Esophagus muscularis mucosa (tissue), 4 donors: ENCODE results near the gene RNF34. TPM values are rescaled to one million over a fixed set of nuclear protein-coding genes. Genes with fewer than 3 reads are reported as not detected.

Experiments
- DNase-seq: peaks from one replicate; pipeline ENCODE4 v3.0.0-alpha.2; 2017; ENCODE audit errors: extremely low spot score
- H3K27ac ChIP-seq, 4 donors: fragments of 200-600 bp; sonication (generic); replicated peaks in 1 of 4; 1 replicate in 3 of 4; 2 replicates in 1 of 4; pipeline ENCODE4 v1.5.1; 2016 to 2019; ENCODE audit warnings: mild to moderate bottlenecking in 1 of 4
- H3K27me3 ChIP-seq, 4 donors: fragments of 200-600 bp; sonication (generic); one replicate each; pipeline versions ENCODE4 v1.5.1 to v1.6.0; 2016 to 2019
- H3K36me3 ChIP-seq, 4 donors: fragments of 200-600 bp; sonication (generic); one replicate each; pipeline ENCODE4 v1.5.1; 2016 to 2019
- H3K4me1 ChIP-seq, 4 donors: fragments of 200-600 bp; sonication (generic); one replicate each; pipeline ENCODE4 v1.5.1; 2016 to 2019
- H3K4me3 ChIP-seq, 4 donors: fragments of 200-600 bp; sonication (generic); 1 replicate in 2 of 4; 2 replicates in 2 of 4; pipeline ENCODE4 v1.5.1; 2016 to 2019; ENCODE audit warnings: mild to moderate bottlenecking in 4 of 4, moderate library complexity in 1 of 4
- H3K9me3 ChIP-seq, 4 donors: fragments of 200-600 bp; sonication (generic); 1 replicate in 3 of 4; 2 replicates in 1 of 4; pipeline ENCODE4 v1.5.1; 2016 to 2019
- CTCF ChIP-seq, 3 experiments: fragments of 200-600 bp in 2 of 3; fragments of 450-650 bp in 1 of 3; sonication (generic) in 2 of 3; IDR thresholded peaks; one replicate each; pipeline ENCODE4 v1.5.1; 2017 to 2019; ENCODE audit warnings: antibody characterized with exemption in 3 of 3, mild to moderate bottlenecking in 2 of 3, moderate library complexity in 1 of 3
- EP300 ChIP-seq: sonication (generic); formaldehyde crosslinking; IDR thresholded peaks from one replicate; pipeline ENCODE4 v1.6.1; 2017; ENCODE audit warnings: antibody characterized with exemption
- POLR2A ChIP-seq: fragments of 450-650 bp; IDR thresholded peaks from one replicate; pipeline ENCODE4 v1.6.1; 2017; ENCODE audit warnings: antibody characterized with exemption, moderate library complexity, mild to moderate bottlenecking, low read depth
- POLR2AphosphoS5 ChIP-seq, 2 donors: sonication (generic); formaldehyde crosslinking; IDR thresholded peaks; one replicate each; pipeline ENCODE4 v1.6.1; 2017; ENCODE audit warnings: antibody characterized with exemption in 2 of 2
- WGBS: methylation state at CpG from one replicate; pipeline ENCODE4 v1.1.5; 2018; 5-methylcytosine and 5-hydroxymethylcytosine counted together
- intact Hi-C: fragments of 100-400 bp; cut with DNase I; formaldehyde crosslinking; loops from one replicate; pipeline ENCODE4 v1.15.1; 2023
- total RNA-seq, 4 donors: library from RNA; depleted of rRNA; stranded (reverse); fragments of >200 nt; gene quantifications; one replicate each; pipeline versions ENCODE4 v1.1.0 to v1.2.1, GENCODE V29; 2016

Gene RNF34
- total RNA-seq, 4 donors from 2014 or later: 39.6 to 69.9 (median 46.6) TPM

- intact Hi-C loops: no loop called here
- TF ChIP-seq POLR2A: no peak
- TF ChIP-seq POLR2AphosphoS5 (IDR thresholded peaks at IDR 0.05): no peak
- TF ChIP-seq EP300: no peak
- no peaks in the 10 kb centered on the region for H3K36me3 ChIP-seq
- DNase-seq: no peak
- no peak overlapping the region for H3K27ac ChIP-seq
- WGBS: 83% methylated on average over 5 of the region's 5 CpGs
- no peaks in the 10 kb centered on the region for H3K9me3 ChIP-seq
- peaks cover 0 to 2% (median 0%) of the 10 kb centered on the region in 4 donors for H3K4me1 ChIP-seq
- no peak overlapping the region for H3K4me3 ChIP-seq
- H3K27me3 ChIP-seq: no peaks in the 10 kb centered on the region
Observed at GRCh38 chr12:121388421-121388981, 11.4 kb upstream of the RNF34 start.

GRCh38 chr12:121390856-121391255 lies 9.1 kb upstream of the RNF34 start:
- TF ChIP-seq POLR2AphosphoS5 (IDR thresholded peaks at IDR 0.05) (no peak), POLR2A (no peak), EP300 (no peak), CTCF (IDR thresholded peaks at IDR 0.05) (no peak)
- no peaks in the 10 kb centered on the region for H3K27me3 ChIP-seq
- DNase-seq: no peak
- no peak overlapping the region for H3K27ac ChIP-seq
- H3K9me3 ChIP-seq: no peaks in the 10 kb centered on the region
- H3K4me1 ChIP-seq: peaks cover 0 to 2% (median 0%) of the 10 kb centered on the region in 4 donors
- no peaks in the 10 kb centered on the region for H3K36me3 ChIP-seq
- 74% methylated on average over 2 of the region's 2 CpGs for WGBS
- no peak overlapping the region for H3K4me3 ChIP-seq
- intact Hi-C loops: no loop called here

GRCh38 chr12:121391619-121392324 lies 8.1 kb upstream of the RNF34 start:
- intact Hi-C loops: no loop called here
- Histone ChIP-seq H3K36me3 (no peaks in the 10 kb centered on the region), H3K27me3 (no peaks in the 10 kb centered on the region), H3K9me3 (no peaks in the 10 kb centered on the region), H3K27ac (no peak overlapping the region), H3K4me1 (peaks cover 0 to 2% (median 0%) of the 10 kb centered on the region in 4 donors), H3K4me3 (peak overlapping the region in 2 of 4 donors; percentile 14 to 39)
- TF ChIP-seq POLR2A (no peak), CTCF (IDR thresholded peaks at IDR 0.05) (no peak), EP300 (no peak), POLR2AphosphoS5 (IDR thresholded peaks at IDR 0.05) (no peak)
- DNase-seq: no peak
- 60% methylated on average over 10 of the region's 10 CpGs for WGBS

- TF ChIP-seq POLR2A (no peak), POLR2AphosphoS5 (IDR thresholded peaks at IDR 0.05) (no peak), CTCF (IDR thresholded peaks at IDR 0.05) (no peak), EP300 (no peak)
- no peak for DNase-seq
- H3K36me3 ChIP-seq: no peaks in the 10 kb centered on the region
- whole genome bisulfite sequencing: 81% methylated on average over 3 of the region's 3 CpGs
- intact Hi-C loops: no loop called here
- H3K9me3 ChIP-seq: no peaks in the 10 kb centered on the region
- H3K4me3 ChIP-seq: no peak overlapping the region
- peaks cover 0 to 2% (median 0%) of the 10 kb centered on the region in 4 donors for H3K4me1 ChIP-seq
- no peak overlapping the region for H3K27ac ChIP-seq
- no peaks in the 10 kb centered on the region for H3K27me3 ChIP-seq
Observed at GRCh38 chr12:121392325-121392716, 7.6 kb upstream of the RNF34 start.

- Histone ChIP-seq H3K27me3 (no peaks in the 10 kb centered on the region), H3K27ac (no peak overlapping the region), H3K9me3 (no peaks in the 10 kb centered on the region), H3K4me1 (peaks cover 16 to 31% (median 29%) of the 10 kb centered on the region in 4 donors), H3K36me3 (no peaks in the 10 kb centered on the region), H3K4me3 (no peak overlapping the region)
- intact Hi-C loops: no loop called here
- no peak for DNase-seq
- WGBS: 97% methylated on average over 14 of the region's 14 CpGs
- no peak for TF ChIP-seq POLR2AphosphoS5 (IDR thresholded peaks at IDR 0.05)
- TF ChIP-seq POLR2A: no peak
- no peak for TF ChIP-seq EP300
- no peak for TF ChIP-seq CTCF (IDR thresholded peaks at IDR 0.05)
Observed at GRCh38 chr12:121397521-121397920, 2.4 kb upstream of the RNF34 start.
